Stimulated activated naive CD8-positive, alpha-beta T cell treated with anti-CD3 and anti-CD28 coated beads, Interleukin-15, amount 100 ng/mL, for 72 hours (primary cell): Measurements from ENCODE around the gene NDUFS6.
"Not testable (repeated sequence)": the region's sequence is repeated elsewhere in the genome, so short reads cannot be mapped to it uniquely, and the experiment has no call there.

Source experiments
- ATAC-seq: fragments of 150-1000 bp; cut with Tn5 transposase; 2 replicates; pipeline ENCODE4 v1.10.0; 2021; ENCODE audit warnings: mild to moderate bottlenecking, moderate library complexity
- DNase-seq, 2 donors: peaks; one replicate each; pipeline ENCODE4 v3.0.0; 2021 to 2022
- H3K27ac Mint-ChIP-seq, 2 donors: one replicate each; pipeline ENCODE4 v1.8.0; 2022; ENCODE audit warnings: mild to moderate bottlenecking in 2 of 2, mixed read lengths in 2 of 2, moderate library complexity in 2 of 2
- H3K27me3 Mint-ChIP-seq: one replicate; pipeline ENCODE4 v1.8.0; 2022; ENCODE audit warnings: mixed read lengths
- H3K4me1 Mint-ChIP-seq: one replicate; pipeline ENCODE4 v1.8.0; 2022; ENCODE audit warnings: mild to moderate bottlenecking, mixed read lengths
- H3K4me3 Mint-ChIP-seq, 2 donors: one replicate each; pipeline ENCODE4 v1.8.0; 2022; ENCODE audit warnings: mild to moderate bottlenecking in 2 of 2, mixed read lengths in 2 of 2, moderate library complexity in 1 of 2
- H3K9me3 Mint-ChIP-seq, 2 donors: one replicate each; pipeline ENCODE4 v1.8.0; 2022; ENCODE audit warnings: mixed read lengths in 2 of 2

Gene NDUFS6

DNA sequence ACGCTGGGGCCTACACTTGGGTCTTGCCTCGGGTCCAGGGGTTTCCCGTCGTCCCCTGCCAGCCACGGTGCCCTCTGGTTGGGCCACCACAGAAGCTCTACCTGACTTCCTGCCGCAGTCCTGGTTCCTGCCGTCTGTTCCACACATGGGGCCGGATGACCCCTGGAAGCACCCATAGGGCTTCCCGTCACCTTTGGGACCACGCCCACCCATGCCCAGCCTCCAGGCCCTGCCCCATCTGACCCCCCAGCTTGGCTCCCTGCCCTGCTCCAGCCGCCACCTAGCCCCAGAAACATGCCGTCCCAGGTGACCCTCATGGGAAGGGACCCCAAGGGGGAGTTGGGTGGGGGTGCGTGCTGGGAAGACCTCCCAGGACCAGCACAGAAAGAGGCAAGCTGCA lies 15.2 kb upstream of the NDUFS6 start:
- Mint-ChIP-seq H3K4me1 (peaks cover 79% of the 10 kb centered on the region), H3K4me3 (peak overlapping the region in 1 of 2 donors; percentile 6), H3K27me3 (no peaks in the 10 kb centered on the region), H3K9me3 (no peaks in the 10 kb centered on the region), H3K27ac (peak overlapping the region in 1 of 2 donors; percentile 56)
- DNase-seq = no peak
- ATAC-seq = no peak

DNA sequence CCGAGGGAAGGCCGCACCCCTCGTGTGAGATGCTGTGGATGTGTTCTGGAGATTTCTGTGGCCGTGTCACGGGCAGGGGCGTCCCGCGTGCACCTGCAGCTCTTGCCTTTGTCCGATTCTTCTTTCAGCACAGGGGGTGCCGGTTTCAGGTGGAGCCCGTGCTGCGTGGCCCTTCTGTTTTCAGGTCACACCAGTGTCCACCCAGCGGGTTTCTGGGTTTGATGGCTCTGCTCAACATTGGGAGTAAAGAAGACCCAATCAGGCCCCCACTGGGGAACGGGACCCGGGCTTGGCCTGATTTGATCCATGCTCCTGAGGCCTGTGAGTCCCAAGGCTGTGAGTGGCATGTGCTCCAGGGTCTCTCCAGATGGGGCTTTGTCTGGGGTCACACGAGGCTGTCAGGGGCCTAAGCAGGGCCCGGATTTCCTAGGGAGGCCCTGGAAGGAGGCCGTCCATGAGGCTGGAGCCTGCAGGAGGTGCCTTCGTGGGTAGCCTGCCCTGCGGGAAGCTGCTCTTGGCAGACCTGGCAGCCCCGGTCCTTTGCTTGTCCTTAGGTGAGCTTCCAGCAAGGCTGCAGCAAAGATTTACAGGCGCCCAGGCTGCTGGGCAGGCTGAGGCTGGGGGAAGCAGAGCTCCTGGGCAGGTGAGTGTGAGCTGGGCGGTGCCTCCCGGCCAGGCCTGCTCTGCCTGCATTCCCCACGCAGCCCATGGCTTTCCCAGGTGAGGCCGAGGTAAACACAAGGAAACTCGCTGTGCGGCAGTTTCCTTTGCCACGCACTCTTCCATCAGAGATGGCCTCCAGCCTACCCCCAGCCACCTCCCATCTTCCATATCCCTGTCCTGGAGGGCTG lies 14.4 kb upstream of the NDUFS6 start:
- Mint-ChIP-seq H3K9me3 (no peaks in the 10 kb centered on the region), H3K4me1 (peaks cover 87% of the 10 kb centered on the region), H3K4me3 (no peak overlapping the region), H3K27ac (no peak overlapping the region), H3K27me3 (no peaks in the 10 kb centered on the region)
- ATAC-seq (no peak), DNase-seq (no peak)

DNA sequence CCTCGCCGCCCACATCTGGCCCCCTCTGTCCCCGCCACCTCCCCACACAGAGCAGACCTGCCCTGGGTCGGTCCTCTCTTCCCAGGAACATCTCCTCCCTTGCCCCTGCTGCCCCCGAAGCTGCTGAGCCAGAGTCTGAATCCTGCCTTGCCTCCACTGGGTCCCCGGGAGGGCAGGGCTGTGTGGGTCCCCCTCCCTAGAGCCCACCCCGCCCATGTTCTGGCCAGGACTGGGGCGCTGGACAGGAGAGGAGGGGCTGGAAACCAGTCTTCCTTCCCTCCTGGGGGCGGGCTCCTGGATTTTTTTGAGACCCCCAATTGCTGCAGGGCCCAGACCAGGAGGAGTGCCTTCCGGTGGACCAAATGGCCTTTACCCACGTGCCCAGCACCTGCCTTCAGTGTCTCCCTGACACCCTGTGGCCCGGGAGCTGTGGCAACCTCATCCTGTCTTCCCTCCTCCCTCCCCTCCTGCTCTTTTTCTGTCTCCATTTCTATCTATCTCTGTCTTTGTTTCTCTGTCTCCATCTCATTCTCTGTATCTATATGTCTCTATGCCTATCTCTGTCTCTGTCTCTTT lies 13.6 kb upstream of the NDUFS6 start:
- H3K4me1 Mint-ChIP-seq = peaks cover 91% of the 10 kb centered on the region

DNA sequence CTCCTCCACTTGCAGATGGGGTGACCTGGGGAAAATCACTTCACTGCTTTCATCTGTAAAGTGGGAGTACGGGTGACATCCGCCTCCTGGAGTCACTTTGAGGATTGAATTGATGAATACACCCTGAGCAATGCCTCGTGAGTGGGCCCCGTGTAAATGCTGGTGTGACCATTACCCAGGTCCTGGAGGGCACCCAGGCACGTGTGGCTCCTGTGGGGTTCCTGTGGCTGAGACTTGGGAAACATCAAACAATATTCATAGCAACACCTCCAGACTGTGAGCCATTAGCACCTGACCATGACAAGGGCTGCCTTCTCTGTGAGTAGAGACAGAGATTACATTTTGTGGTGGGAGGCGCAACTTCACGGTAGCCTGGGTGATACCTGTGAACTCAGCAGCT lies 13.0 kb upstream of the NDUFS6 start:
- H3K4me3 Mint-ChIP-seq = no peak overlapping the region

More for the DNA sequence above, 13.6 kb upstream of the NDUFS6 start:
- H3K9me3 Mint-ChIP-seq = no peaks in the 10 kb centered on the region
- DNase-seq (no peak), ATAC-seq (no peak)
- no peaks in the 10 kb centered on the region for H3K27me3 Mint-ChIP-seq
- H3K27ac Mint-ChIP-seq = no peak overlapping the region
- H3K4me3 Mint-ChIP-seq = no peak overlapping the region

DNA sequence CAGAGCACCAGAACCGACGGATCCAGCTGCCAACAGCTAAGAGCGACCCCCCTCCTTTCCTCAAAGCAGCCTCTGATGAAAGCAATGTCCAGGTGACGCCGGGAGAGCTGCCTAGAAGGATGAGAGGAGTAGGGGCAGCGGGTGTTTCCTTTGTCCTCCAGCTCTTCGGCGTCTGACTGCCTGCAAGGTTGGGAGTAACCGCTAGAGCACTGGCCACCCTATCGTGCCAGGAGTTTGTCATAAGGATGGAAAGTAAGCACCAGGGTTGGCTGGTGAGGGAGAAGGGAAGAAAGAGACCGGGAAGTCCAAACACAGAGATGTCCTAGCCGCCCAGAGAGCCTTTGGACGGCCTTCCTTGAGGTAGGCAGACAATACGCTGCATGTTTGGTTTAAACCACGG lies 12.4 kb upstream of the NDUFS6 start:
- ATAC-seq (no peak), DNase-seq (no peak)
- Mint-ChIP-seq H3K27ac (no peak overlapping the region), H3K27me3 (no peaks in the 10 kb centered on the region), H3K4me1 (peaks cover 91% of the 10 kb centered on the region), H3K9me3 (no peaks in the 10 kb centered on the region), H3K4me3 (peak overlapping the region; percentile 2 to 48)

More for the DNA sequence above, 13.0 kb upstream of the NDUFS6 start:
- Mint-ChIP-seq H3K27me3 (no peaks in the 10 kb centered on the region), H3K4me1 (peaks cover 91% of the 10 kb centered on the region), H3K27ac (no peak overlapping the region), H3K9me3 (no peaks in the 10 kb centered on the region)
- ATAC-seq = no peak
- no peak for DNase-seq

DNA sequence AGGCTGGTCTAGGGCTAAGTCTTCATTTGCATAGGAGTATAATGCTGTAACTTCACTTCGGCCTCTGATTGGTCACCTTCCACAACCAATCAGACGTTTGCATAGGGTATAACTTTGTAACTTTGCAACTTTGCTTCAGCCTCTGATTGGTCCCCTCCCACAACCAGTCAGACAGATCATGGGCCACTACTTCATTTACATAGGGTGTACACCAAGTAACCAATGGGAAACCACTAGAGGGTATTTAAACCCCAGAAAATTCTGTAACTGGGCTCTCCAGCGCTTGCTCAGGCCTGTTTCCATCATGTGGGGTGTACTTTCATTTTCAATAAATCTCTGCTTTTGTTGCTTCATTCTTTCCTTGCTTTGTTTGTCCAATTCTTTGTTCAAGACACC lies 11.8 kb upstream of the NDUFS6 start:
- H3K27ac Mint-ChIP-seq, H3K9me3 Mint-ChIP-seq, H3K27me3 Mint-ChIP-seq, ATAC-seq: not testable (repeated sequence)
- DNase-seq = peak; percentile 34 to 49
- peaks cover 91% of the 10 kb centered on the region for H3K4me1 Mint-ChIP-seq
- H3K4me3 Mint-ChIP-seq = peak overlapping the region; percentile 6 to 25

DNA sequence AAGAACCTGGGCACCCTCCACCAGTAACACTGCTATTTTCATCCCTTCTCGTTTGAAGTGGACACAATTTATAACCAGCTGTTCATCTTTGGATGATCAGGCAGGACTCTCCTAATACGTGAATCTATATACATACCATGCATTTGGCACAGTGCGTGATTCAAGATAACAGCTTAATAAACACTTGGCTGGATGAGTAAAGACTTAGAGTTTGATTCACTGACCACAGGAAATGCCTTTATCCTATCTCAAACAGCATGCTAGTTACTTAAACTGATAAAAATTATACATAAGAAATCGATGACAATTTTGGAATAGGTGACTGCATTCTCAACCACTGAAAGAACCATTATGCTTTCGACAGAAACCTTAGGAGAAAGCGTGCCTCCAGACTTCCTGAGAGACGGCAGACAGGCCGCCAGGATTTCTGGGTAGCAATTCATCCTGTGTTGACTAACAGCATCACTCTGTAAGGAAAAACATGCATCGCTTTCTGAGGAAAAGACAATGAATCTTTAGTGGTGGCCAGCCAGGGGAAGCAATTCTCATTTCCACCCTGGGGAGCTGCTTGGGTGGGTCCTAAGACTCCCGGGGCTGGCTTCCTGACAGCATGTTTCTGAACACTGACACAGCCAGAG lies 11.3 kb upstream of the NDUFS6 start:
- H3K4me1 Mint-ChIP-seq = peaks cover 91% of the 10 kb centered on the region
- H3K9me3 Mint-ChIP-seq = no peaks in the 10 kb centered on the region

DNA sequence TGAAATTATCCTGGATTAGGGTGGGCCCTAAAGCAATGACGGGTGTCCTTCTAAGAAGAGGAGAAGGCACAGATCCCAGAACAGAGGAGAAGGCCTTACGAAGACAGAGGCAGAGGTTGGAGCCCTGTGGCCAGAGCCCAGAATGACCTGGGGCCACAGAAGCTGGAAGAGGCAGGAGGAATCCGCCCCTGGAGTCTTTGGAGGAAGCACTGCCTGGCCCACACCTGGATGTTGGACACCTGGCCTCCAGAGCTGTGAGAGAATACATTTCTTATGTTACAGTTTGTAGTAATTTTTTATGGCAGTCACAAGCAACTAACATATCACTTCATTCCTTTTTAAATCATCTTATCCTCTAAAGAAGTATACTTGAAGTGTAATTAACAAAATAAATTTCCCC lies 10.0 kb upstream of the NDUFS6 start:
- ATAC-seq (no peak), DNase-seq (no peak)
- no peak overlapping the region for H3K4me3 Mint-ChIP-seq
- no peaks in the 10 kb centered on the region for H3K9me3 Mint-ChIP-seq
- no peak overlapping the region for H3K27ac Mint-ChIP-seq
- no peaks in the 10 kb centered on the region for H3K27me3 Mint-ChIP-seq
- H3K4me1 Mint-ChIP-seq = peaks cover 91% of the 10 kb centered on the region

More for the DNA sequence above, 11.3 kb upstream of the NDUFS6 start:
- Mint-ChIP-seq H3K27ac (no peak overlapping the region), H3K4me3 (peak overlapping the region; percentile 6 to 25), H3K27me3 (no peaks in the 10 kb centered on the region)
- no peak for ATAC-seq
- no peak for DNase-seq

DNA sequence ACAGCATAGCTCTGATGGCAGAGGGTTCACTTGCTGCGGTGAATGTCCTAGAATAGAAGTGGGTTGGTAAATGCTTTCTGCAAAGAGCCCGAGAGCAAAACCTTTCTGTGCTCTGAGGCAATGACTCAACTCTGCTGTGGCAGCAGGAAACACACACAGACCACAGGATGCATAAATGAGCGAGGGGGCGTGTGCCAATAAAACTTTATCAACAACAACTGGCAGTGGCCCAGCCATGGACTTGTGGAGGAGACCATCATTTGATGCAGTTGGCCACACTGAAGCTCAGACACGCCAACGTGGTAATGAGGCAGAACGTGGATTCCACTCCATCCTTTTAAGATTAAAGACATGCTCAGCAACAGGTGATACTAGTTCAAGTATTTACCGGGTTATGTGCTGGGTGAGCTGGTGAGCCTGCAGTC lies 8.4 kb upstream of the NDUFS6 start:
- H3K27me3 Mint-ChIP-seq = no peaks in the 10 kb centered on the region
- DNase-seq (peak; percentile 85 to 86), ATAC-seq (peak; percentile 96)
- peak overlapping the region; percentile 82 to 94 for H3K27ac Mint-ChIP-seq
- H3K4me3 Mint-ChIP-seq = peak overlapping the region; percentile 88 to 92
- H3K4me1 Mint-ChIP-seq = peaks cover 98% of the 10 kb centered on the region
- H3K9me3 Mint-ChIP-seq = no peaks in the 10 kb centered on the region

DNA sequence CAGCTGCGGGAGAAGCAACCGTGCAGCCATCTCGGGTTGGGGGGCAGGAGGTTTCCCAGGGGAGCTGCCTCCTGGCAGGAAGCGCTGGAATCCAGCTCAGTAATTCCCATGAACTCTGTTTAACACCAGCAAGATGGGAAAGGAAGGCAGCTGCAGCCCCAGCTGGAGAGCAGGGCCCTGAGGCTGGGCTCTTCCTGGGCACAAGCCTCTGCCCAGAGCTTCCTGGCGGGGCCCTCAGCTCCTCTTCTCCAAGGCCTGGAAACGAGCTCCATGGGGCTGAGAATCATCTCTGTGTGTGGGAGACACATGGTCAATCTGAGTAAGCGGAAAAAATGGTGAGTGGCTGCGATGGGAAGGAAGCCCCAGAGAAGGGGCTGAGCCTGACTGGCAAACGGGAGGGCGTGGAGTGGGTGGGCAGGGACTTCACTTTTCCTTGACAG lies 7.9 kb upstream of the NDUFS6 start:
- Mint-ChIP-seq H3K4me1 (peaks cover 99% of the 10 kb centered on the region), H3K27me3 (no peaks in the 10 kb centered on the region), H3K9me3 (no peaks in the 10 kb centered on the region), H3K27ac (peak overlapping the region; percentile 82 to 94), H3K4me3 (peak overlapping the region; percentile 88 to 92)
- DNase-seq (peak in 1 of 2 donors; percentile 26), ATAC-seq (peak; percentile 4)

DNA sequence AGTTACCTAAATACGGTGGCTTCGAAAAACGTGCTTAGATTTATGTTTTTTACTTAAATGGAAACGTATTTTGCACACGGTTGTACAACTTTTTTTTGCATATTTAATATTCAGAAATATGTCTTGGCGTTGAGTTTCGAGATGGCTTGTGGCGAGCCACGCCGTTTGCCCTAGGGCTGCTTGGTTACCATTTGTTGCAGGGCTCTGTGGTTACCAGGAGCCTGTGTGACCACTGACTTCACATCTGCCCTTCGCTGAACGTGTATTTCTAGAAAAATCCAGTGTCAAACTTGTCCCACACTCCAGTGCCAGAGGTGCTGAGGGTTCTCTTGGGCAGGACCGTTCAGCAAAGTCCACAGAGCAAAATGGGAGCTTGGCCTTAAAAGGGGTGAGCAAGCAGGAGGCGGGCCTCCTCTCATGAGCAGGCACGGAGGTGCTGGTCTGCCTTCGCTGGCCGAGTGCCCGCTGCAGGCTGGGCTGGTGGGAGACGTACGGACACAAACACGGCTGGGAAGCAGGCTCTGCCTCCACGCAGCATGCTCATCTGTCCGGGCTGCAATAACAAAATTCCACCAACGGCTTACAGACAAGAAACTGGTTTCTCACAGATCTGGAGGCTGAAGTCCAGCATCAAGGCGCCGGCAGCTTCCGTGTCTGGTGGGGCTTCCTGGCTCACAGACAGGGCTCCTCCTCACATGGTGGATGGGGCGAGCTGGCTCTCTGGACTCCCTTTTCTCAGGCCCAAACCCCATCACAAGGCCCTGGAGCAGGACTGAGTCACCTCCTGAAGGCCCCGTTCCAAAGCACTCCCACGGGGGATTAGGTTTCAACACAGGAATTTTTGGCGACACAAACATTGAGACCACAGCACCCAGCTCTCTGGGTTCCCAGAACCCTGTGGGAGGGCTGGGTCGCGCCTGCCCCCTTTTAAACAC lies 7.0 kb upstream of the NDUFS6 start:
- no peak for ATAC-seq
- Mint-ChIP-seq H3K9me3 (no peaks in the 10 kb centered on the region), H3K4me3 (peak overlapping the region; percentile 44 to 92), H3K27me3 (no peaks in the 10 kb centered on the region), H3K4me1 (peaks cover 99% of the 10 kb centered on the region), H3K27ac (peak overlapping the region; percentile 54 to 69)
- peak; percentile 23 to 39 for DNase-seq

DNA sequence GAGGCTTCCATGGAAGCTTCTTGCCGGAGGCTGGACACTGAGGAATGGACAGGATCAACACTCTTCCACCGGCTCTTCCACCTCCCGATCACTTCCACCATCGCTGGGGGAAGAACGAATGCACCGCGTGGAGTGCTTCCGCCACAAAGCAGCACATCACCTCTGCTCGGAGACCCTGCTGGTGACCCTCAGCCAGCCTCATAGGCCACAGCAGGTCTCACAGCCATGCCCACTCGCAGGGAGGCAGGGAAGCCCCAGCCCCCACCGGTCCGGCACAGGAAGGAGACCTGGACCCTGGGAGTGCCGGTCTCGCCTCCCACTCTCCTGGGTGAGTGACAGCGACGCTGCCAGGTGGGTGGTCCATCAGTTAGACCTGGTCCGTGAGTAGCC lies 6.3 kb upstream of the NDUFS6 start:
- DNase-seq (no peak), ATAC-seq (no peak)
- Mint-ChIP-seq H3K27ac (no peak overlapping the region), H3K4me3 (peak overlapping the region in 1 of 2 donors; percentile 59), H3K9me3 (no peaks in the 10 kb centered on the region), H3K4me1 (peaks cover 92% of the 10 kb centered on the region), H3K27me3 (no peaks in the 10 kb centered on the region)

DNA sequence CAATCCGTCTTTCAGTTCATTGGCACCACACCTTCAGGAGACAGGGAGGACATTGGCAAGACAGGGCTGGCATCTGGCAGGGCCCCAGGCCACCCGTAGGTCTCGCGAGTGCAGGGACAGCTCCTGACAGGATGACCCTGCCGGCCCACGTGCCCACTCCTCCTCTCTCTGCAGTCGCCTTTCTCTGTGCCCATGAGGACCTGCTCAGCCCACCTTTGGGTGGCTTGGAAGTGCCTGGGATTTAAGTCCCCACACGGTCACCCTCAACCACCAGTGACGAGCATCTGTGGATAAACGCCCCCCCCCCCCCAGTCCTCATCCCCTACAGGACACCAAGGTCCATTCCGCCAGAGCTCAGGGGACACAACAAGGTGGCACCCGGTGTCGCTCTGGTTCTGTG lies 5.7 kb upstream of the NDUFS6 start:
- Mint-ChIP-seq H3K27ac (no peak overlapping the region), H3K9me3 (no peaks in the 10 kb centered on the region), H3K4me3 (no peak overlapping the region), H3K27me3 (no peaks in the 10 kb centered on the region), H3K4me1 (peaks cover 86% of the 10 kb centered on the region)
- no peak for ATAC-seq
- DNase-seq = no peak

DNA sequence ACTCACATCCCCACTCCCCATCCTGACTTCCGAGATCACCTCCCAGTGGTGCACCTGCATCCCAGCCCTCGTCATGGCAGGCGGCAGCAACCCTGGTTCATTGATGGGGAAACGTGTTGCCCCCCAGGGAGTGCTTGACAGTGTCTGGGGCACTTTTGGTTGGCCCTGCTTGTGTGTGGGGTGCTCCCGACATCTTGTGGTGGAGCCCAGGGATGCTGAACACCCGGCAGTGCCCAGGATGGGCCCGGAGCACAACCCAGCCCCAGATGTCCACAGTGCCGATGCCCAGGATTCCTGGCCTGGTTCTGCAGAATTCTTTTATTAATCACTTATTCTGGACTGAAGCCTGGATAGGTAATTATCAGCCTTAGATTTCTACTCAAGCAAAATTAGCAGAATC lies 5.3 kb upstream of the NDUFS6 start:
- H3K9me3 Mint-ChIP-seq = no peaks in the 10 kb centered on the region
- no peak for DNase-seq
- H3K4me3 Mint-ChIP-seq = no peak overlapping the region
- H3K27ac Mint-ChIP-seq = no peak overlapping the region
- H3K4me1 Mint-ChIP-seq = peaks cover 82% of the 10 kb centered on the region
- ATAC-seq = no peak
- no peaks in the 10 kb centered on the region for H3K27me3 Mint-ChIP-seq
